Measurements from ENCODE around the gene TPP2. TPM values are rescaled to one million over a fixed set of nuclear protein-coding genes. Genes with fewer than 3 reads are reported as not detected.

The TPP2 gene
- total and polyA plus RNA-seq, 2 donors from 2014 or later = 14.7 to 42.2 TPM

GRCh38 chr13:102667023-102667422 is 70.2 kb downstream of the TPP2 start:
- intact Hi-C loops (cut with DNase I) = no loop called here
- FAIRE-seq = no peak
- no peaks in the 10 kb centered on the region for H3K27me3 ChIP-seq (ENCODE audit: control insufficient read depth, insufficient read depth, low read length)
- H3K4me1 ChIP-seq (ENCODE audit: control insufficient read depth in 2 of 3, insufficient read depth in 2 of 3, low read depth in 1 of 3, low read length in 3 of 3) = no peaks in the 10 kb centered on the region
- no peak overlapping the region for H3K27ac ChIP-seq (ENCODE audit: low read depth in 2 of 2, low read length in 2 of 2)
- H3K9ac ChIP-seq (ENCODE audit: low read length in 3 of 3) = no peak overlapping the region
- no peak overlapping the region for H3K4me3 ChIP-seq (ENCODE audit: low read length in 3 of 3)
- no peak for DNase-seq
- H3K36me3 ChIP-seq (ENCODE audit: control insufficient read depth in 2 of 3, insufficient read depth in 3 of 3, low read length in 3 of 3) = peaks cover 14 to 35% (median 18%) of the 10 kb centered on the region in 3 donors
- peaks cover 0 to 8% (median 0%) of the 10 kb centered on the region in 3 donors for H3K9me3 ChIP-seq (ENCODE audit: control insufficient read depth in 2 of 3, insufficient read depth in 1 of 3, low read length in 3 of 3)
- TF ChIP-seq, protein P1, sequence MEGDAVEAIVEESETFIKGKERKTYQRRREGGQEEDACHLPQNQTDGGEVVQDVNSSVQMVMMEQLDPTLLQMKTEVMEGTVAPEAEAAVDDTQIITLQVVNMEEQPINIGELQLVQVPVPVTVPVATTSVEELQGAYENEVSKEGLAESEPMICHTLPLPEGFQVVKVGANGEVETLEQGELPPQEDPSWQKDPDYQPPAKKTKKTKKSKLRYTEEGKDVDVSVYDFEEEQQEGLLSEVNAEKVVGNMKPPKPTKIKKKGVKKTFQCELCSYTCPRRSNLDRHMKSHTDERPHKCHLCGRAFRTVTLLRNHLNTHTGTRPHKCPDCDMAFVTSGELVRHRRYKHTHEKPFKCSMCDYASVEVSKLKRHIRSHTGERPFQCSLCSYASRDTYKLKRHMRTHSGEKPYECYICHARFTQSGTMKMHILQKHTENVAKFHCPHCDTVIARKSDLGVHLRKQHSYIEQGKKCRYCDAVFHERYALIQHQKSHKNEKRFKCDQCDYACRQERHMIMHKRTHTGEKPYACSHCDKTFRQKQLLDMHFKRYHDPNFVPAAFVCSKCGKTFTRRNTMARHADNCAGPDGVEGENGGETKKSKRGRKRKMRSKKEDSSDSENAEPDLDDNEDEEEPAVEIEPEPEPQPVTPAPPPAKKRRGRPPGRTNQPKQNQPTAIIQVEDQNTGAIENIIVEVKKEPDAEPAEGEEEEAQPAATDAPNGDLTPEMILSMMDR (IDR thresholded peaks at IDR 0.05; ENCODE audit: borderline replicate concordance, extremely low read depth, insufficient read depth) = no peak

GRCh38 chr13:102667911-102668310 is 71.1 kb downstream of the TPP2 start:
- no peak overlapping the region for H3K27ac ChIP-seq (ENCODE audit: low read depth in 2 of 2, low read length in 2 of 2)
- no peaks in the 10 kb centered on the region for H3K4me1 ChIP-seq (ENCODE audit: control insufficient read depth in 2 of 3, insufficient read depth in 2 of 3, low read depth in 1 of 3, low read length in 3 of 3)
- peaks cover 0 to 8% (median 0%) of the 10 kb centered on the region in 3 donors for H3K9me3 ChIP-seq (ENCODE audit: control insufficient read depth in 2 of 3, insufficient read depth in 1 of 3, low read length in 3 of 3)
- H3K36me3 ChIP-seq (ENCODE audit: control insufficient read depth in 2 of 3, insufficient read depth in 3 of 3, low read length in 3 of 3) = peaks cover 14 to 36% (median 18%) of the 10 kb centered on the region in 3 donors
- H3K9ac ChIP-seq (ENCODE audit: low read length in 3 of 3) = no peak overlapping the region
- intact Hi-C loops (cut with DNase I) = no loop called here
- TF ChIP-seq, protein P1 (IDR thresholded peaks at IDR 0.05; ENCODE audit: borderline replicate concordance, extremely low read depth, insufficient read depth) = no peak
- DNase-seq = no peak
- no peaks in the 10 kb centered on the region for H3K27me3 ChIP-seq (ENCODE audit: control insufficient read depth, insufficient read depth, low read length)
- H3K4me3 ChIP-seq (ENCODE audit: low read length in 3 of 3) = no peak overlapping the region
- FAIRE-seq = no peak

- no peak overlapping the region for H3K27ac ChIP-seq (ENCODE audit: low read depth in 2 of 2, low read length in 2 of 2)
- DNase-seq (no peak), FAIRE-seq (no peak)
- intact Hi-C loops (cut with DNase I) = no loop called here
- no peaks in the 10 kb centered on the region for H3K27me3 ChIP-seq (ENCODE audit: control insufficient read depth, insufficient read depth, low read length)
- no peak overlapping the region for H3K9ac ChIP-seq (ENCODE audit: low read length in 3 of 3)
- H3K9me3 ChIP-seq (ENCODE audit: control insufficient read depth in 2 of 3, insufficient read depth in 1 of 3, low read length in 3 of 3) = peaks cover 0 to 8% (median 0%) of the 10 kb centered on the region in 3 donors
- no peaks in the 10 kb centered on the region for H3K4me1 ChIP-seq (ENCODE audit: control insufficient read depth in 2 of 3, insufficient read depth in 2 of 3, low read depth in 1 of 3, low read length in 3 of 3)
- TF ChIP-seq, protein P1 (IDR thresholded peaks at IDR 0.05; ENCODE audit: borderline replicate concordance, extremely low read depth, insufficient read depth) = no peak
- H3K4me3 ChIP-seq (ENCODE audit: low read length in 3 of 3) = no peak overlapping the region
- peaks cover 14 to 54% (median 14%) of the 10 kb centered on the region in 3 donors for H3K36me3 ChIP-seq (ENCODE audit: control insufficient read depth in 2 of 3, insufficient read depth in 3 of 3, low read length in 3 of 3)
These were observed 73.3 kb downstream of the TPP2 start for GRCh38 chr13:102670130-102670529.

GRCh38 chr13:102675115-102675514 is 78.3 kb downstream of the TPP2 start:
- FAIRE-seq (no peak), DNase-seq (no peak)
- Histone ChIP-seq H3K4me1 (ENCODE audit: control insufficient read depth in 2 of 3, insufficient read depth in 2 of 3, low read depth in 1 of 3, low read length in 3 of 3) (no peaks in the 10 kb centered on the region), H3K4me3 (ENCODE audit: low read length in 3 of 3) (no peak overlapping the region), H3K36me3 (ENCODE audit: control insufficient read depth in 2 of 3, insufficient read depth in 3 of 3, low read length in 3 of 3) (peaks cover 4 to 44% (median 8%) of the 10 kb centered on the region in 3 donors), H3K27ac (ENCODE audit: low read depth in 2 of 2, low read length in 2 of 2) (no peak overlapping the region), H3K27me3 (ENCODE audit: control insufficient read depth, insufficient read depth, low read length) (no peaks in the 10 kb centered on the region), H3K9ac (ENCODE audit: low read length in 3 of 3) (no peak overlapping the region), H3K9me3 (ENCODE audit: control insufficient read depth in 2 of 3, insufficient read depth in 1 of 3, low read length in 3 of 3) (peaks cover 0 to 6% (median 0%) of the 10 kb centered on the region in 3 donors)
- TF ChIP-seq, protein P1 (IDR thresholded peaks at IDR 0.05; ENCODE audit: borderline replicate concordance, extremely low read depth, insufficient read depth) = no peak
- intact Hi-C loops (cut with DNase I) = no loop called here
